H9 (cell line): ENCODE measurements around the gene KCNQ2. TPM values are rescaled to one million over a fixed set of nuclear protein-coding genes. Genes with fewer than 3 reads are reported as not detected.
A peak's percentile ranks its signal among the peaks of the same experiment; 100 is the strongest.

Experiments used
- DNase-seq: peaks from one replicate; pipeline ENCODE4 v3.0.0-alpha.2; 2017
- H2AFZ ChIP-seq: one replicate; pipeline ENCODE4 v1.6.1; 2013; ENCODE audit warnings: mild to moderate bottlenecking, low read length, control low read depth, moderate library complexity
- H2AK5ac ChIP-seq: 2 replicates; pipeline ENCODE4 v1.6.1; 2013; ENCODE audit warnings: low read length, control low read depth, mixed read lengths; ENCODE audit not compliant: insufficient read length
- H2BK120ac ChIP-seq: one replicate; pipeline ENCODE4 v1.6.1; 2013; ENCODE audit warnings: low read depth, mild to moderate bottlenecking, low read length, control low read depth, inconsistent platforms; ENCODE audit not compliant: poor library complexity, severe bottlenecking
- H2BK12ac ChIP-seq: 2 replicates; pipeline ENCODE4 v1.6.1; 2013; ENCODE audit warnings: low read length, control low read depth, mixed read lengths, low read depth; ENCODE audit not compliant: insufficient read length
- H2BK15ac ChIP-seq: 2 replicates; pipeline ENCODE4 v1.6.1; 2013; ENCODE audit warnings: low read depth, low read length, control low read depth
- H2BK20ac ChIP-seq: one replicate; pipeline ENCODE4 v1.6.1; 2013; ENCODE audit warnings: low read depth, mild to moderate bottlenecking, low read length, control low read depth, inconsistent platforms; ENCODE audit not compliant: poor library complexity, severe bottlenecking
- H2BK5ac ChIP-seq: 2 replicates; pipeline ENCODE4 v1.6.1; 2013; ENCODE audit warnings: low read length, control low read depth, mixed read lengths; ENCODE audit not compliant: insufficient read length
- H3K14ac ChIP-seq: 2 replicates; pipeline ENCODE4 v1.6.1; 2013; ENCODE audit warnings: low read length, control low read depth; ENCODE audit not compliant: insufficient read depth
- H3K18ac ChIP-seq: 2 replicates; pipeline ENCODE4 v1.6.1; 2013; ENCODE audit warnings: low read depth, mild to moderate bottlenecking, mixed read lengths, low read length, control low read depth; ENCODE audit not compliant: insufficient read length
- H3K23ac ChIP-seq: 2 replicates; pipeline ENCODE4 v1.6.1; 2013; ENCODE audit warnings: low read length, control low read depth, mixed read lengths, low read depth; ENCODE audit not compliant: insufficient read length
- H3K23me2 ChIP-seq: 2 replicates; pipeline ENCODE4 v1.6.1; 2013; ENCODE audit warnings: low read depth, mild to moderate bottlenecking, mixed read lengths, low read length, control low read depth; ENCODE audit not compliant: insufficient read length, poor library complexity, severe bottlenecking
- H3K27ac ChIP-seq: 2 replicates; pipeline ENCODE4 v1.5.1; 2013; ENCODE audit warnings: low read length, control low read depth, mixed read lengths, low read depth; ENCODE audit not compliant: insufficient read length
- H3K27me3 ChIP-seq: 2 replicates; pipeline ENCODE4 v1.6.1; 2013; ENCODE audit warnings: low read length, control low read depth, inconsistent platforms; ENCODE audit not compliant: insufficient read depth
- H3K4ac ChIP-seq: 2 replicates; pipeline ENCODE4 v1.6.1; 2013; ENCODE audit warnings: low read depth, mild to moderate bottlenecking, control low read depth, inconsistent platforms, low read length, moderate library complexity
- H3K4me1 ChIP-seq: 2 replicates; pipeline ENCODE4 v1.6.1; 2013; ENCODE audit warnings: low read length, control low read depth, inconsistent platforms; ENCODE audit not compliant: insufficient read depth
- H3K4me2 ChIP-seq: 2 replicates; pipeline ENCODE4 v1.6.1; 2013; ENCODE audit warnings: low read length, control low read depth, mixed read lengths; ENCODE audit not compliant: insufficient read length, insufficient read depth
- H3K56ac ChIP-seq: 2 replicates; pipeline ENCODE4 v1.6.1; 2013; ENCODE audit warnings: low read depth, mild to moderate bottlenecking, mixed read lengths, low read length, control low read depth; ENCODE audit not compliant: insufficient read length
- H3K79me1 ChIP-seq: 2 replicates; pipeline ENCODE4 v1.6.1; 2013; ENCODE audit warnings: low read depth, mild to moderate bottlenecking, moderate library complexity, low read length, control low read depth, inconsistent platforms; ENCODE audit not compliant: insufficient read depth, poor library complexity, severe bottlenecking
- H3K79me2 ChIP-seq: 2 replicates; pipeline ENCODE4 v1.6.1; 2013; ENCODE audit warnings: low read length, control low read depth, inconsistent platforms; ENCODE audit not compliant: insufficient read depth
- H3K9ac ChIP-seq: 2 replicates; pipeline ENCODE4 v1.6.1; 2013; ENCODE audit warnings: low read length, control low read depth, mixed read lengths; ENCODE audit not compliant: insufficient read length; ENCODE audit errors: extremely low read depth
- H3K9me3 ChIP-seq: one replicate; pipeline ENCODE4 v1.6.1; 2013; ENCODE audit warnings: low read depth, low read length, inconsistent platforms; ENCODE audit not compliant: control insufficient read depth
- H3T11ph ChIP-seq: one replicate; pipeline ENCODE4 v1.6.1; 2013; ENCODE audit warnings: mild to moderate bottlenecking, low read length, control low read depth, inconsistent platforms
- H4K20me1 ChIP-seq: one replicate; pipeline ENCODE4 v1.6.1; 2013; ENCODE audit not compliant: control insufficient read depth, insufficient read length, insufficient read depth
- H4K5ac ChIP-seq: 2 replicates; pipeline ENCODE4 v1.6.1; 2013; ENCODE audit warnings: low read depth, mild to moderate bottlenecking, mixed read lengths, low read length, control low read depth; ENCODE audit not compliant: insufficient read length
- H4K8ac ChIP-seq: replicated peaks from 2 replicates; pipeline ENCODE4 v1.6.1; 2013; ENCODE audit warnings: low read length, control low read depth, mixed read lengths, low read depth; ENCODE audit not compliant: insufficient read length
- H4K91ac ChIP-seq: 2 replicates; pipeline ENCODE4 v1.6.1; 2013; ENCODE audit warnings: low read depth, mild to moderate bottlenecking, moderate library complexity, mixed read lengths, low read length, control low read depth; ENCODE audit not compliant: insufficient read length
- H3K27ac Mint-ChIP-seq, 3 experiments: 2 replicates in 2 of 3; 3 replicates in 1 of 3; pipeline ENCODE4 v1.8.0; 2020 to 2021; ENCODE audit warnings: mixed read lengths in 3 of 3, mild to moderate bottlenecking in 1 of 3, moderate library complexity in 1 of 3
- H3K27me3 Mint-ChIP-seq: 2 replicates; pipeline ENCODE4 v1.8.0; 2021; ENCODE audit warnings: low read depth, mild to moderate bottlenecking, moderate library complexity, mixed read lengths
- H3K36me3 Mint-ChIP-seq, 3 experiments: 2 replicates in 2 of 3; 3 replicates in 1 of 3; pipeline ENCODE4 v1.8.0; 2020 to 2021; ENCODE audit warnings: low read depth in 3 of 3, mixed read lengths in 3 of 3; ENCODE audit not compliant: insufficient read depth in 1 of 3
- H3K4me1 Mint-ChIP-seq, 2 experiments: 2 replicates each; pipeline ENCODE4 v1.8.0; 2020; ENCODE audit warnings: mixed read lengths in 2 of 2
- H3K4me3 Mint-ChIP-seq, 2 experiments: 2 replicates in 1 of 2; 3 replicates in 1 of 2; pipeline ENCODE4 v1.8.0; 2020 to 2021; ENCODE audit warnings: mild to moderate bottlenecking in 2 of 2, mixed read lengths in 2 of 2, moderate library complexity in 1 of 2
- H3K9me3 Mint-ChIP-seq, 2 experiments: 2 replicates in 1 of 2; 3 replicates in 1 of 2; pipeline ENCODE4 v1.8.0; 2020; ENCODE audit warnings: mild to moderate bottlenecking in 2 of 2, mixed read lengths in 2 of 2, moderate library complexity in 1 of 2
- CTCF ChIP-seq: fragments of 200-600 bp; sonication (generic); conservative IDR thresholded peaks from 3 replicates; pipeline ENCODE4 v1.8.0; 2021; ENCODE audit warnings: antibody characterized with exemption, mild to moderate bottlenecking
- WGBS: extraction: QIAGEN DNeasy Blood & Tissue Kit; methylation state at CpG from one replicate; pipeline ENCODE4 v1.1.7; 2013; ENCODE audit warnings: missing lambda C conversion rate, low lambda C conversion rate, mixed read lengths; ENCODE audit not compliant: insufficient read length; ENCODE audit errors: extremely low coverage; 5-methylcytosine and 5-hydroxymethylcytosine counted together
- total RNA-seq: library from RNA; stranded (reverse); gene quantifications from 2 replicates; pipeline ENCODE4 v1.2.1, GENCODE V29; 2021

Gene KCNQ2
- total RNA-seq, 1 experiment from 2014 or later, result 69.2 TPM

DNA sequence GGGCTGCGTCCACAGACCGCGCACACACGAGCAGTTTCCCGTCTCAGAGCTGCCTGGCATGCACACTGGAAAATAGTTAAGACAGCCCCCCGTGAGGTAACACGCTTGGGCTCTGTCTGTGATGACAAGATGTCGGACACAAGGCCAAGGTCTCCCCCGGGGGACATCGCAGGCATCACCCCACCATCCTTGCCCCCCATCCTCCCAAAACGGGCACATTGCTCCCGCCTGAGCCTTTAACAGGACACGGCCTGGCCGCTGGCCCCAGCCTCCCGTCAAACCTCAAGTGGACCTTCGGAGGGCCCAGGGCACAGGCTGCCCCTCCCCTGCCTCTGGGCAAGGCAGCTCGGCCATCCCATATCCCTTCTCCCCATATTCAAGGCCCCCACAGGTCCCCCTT lies 5.6 kb downstream of the KCNQ2 start:
- Histone ChIP-seq H3K9me3 (no peaks in the 10 kb centered on the region), H4K5ac (no peak overlapping the region), H2BK20ac (no peak overlapping the region), H3K79me2 (peaks cover 10% of the 10 kb centered on the region; the same call in 1 of the 2 replicates), H3K23me2 (no peaks in the 10 kb centered on the region), H4K91ac (no peak overlapping the region), H3K14ac (no peak overlapping the region; the same call in 1 of the 2 replicates), H3K56ac (no peak overlapping the region), H3K27ac (no peak overlapping the region), H2BK12ac (no peak overlapping the region), H4K8ac (no peak overlapping the region), H2BK15ac (no peak overlapping the region), H3K23ac (no peak overlapping the region), H3K18ac (no peak overlapping the region), H3K27me3 (no peaks in the 10 kb centered on the region), H3K9ac (no peak overlapping the region), H2AK5ac (no peak overlapping the region), H2BK120ac (no peak overlapping the region), H3K4me2 (no peak overlapping the region), H3K4ac (no peak overlapping the region), H3T11ph (no peak overlapping the region), H2BK5ac (no peak overlapping the region), H3K4me1 (no peaks in the 10 kb centered on the region), H3K79me1 (no peaks in the 10 kb centered on the region), H2AFZ (no peak overlapping the region), H4K20me1 (no peaks in the 10 kb centered on the region)
- peaks cover 0 to 10% (median 0%) of the 10 kb centered on the region in 3 experiments; a peak in 2 of 7 replicates for H3K36me3 Mint-ChIP-seq
- H3K4me3 Mint-ChIP-seq, result no peak overlapping the region
- DNase-seq, result no peak
- no peaks in the 10 kb centered on the region; the same call in 1 of the 2 replicates for H3K27me3 Mint-ChIP-seq
- H3K4me1 Mint-ChIP-seq, result peaks cover 24 to 41% of the 10 kb centered on the region in 2 experiments
- TF ChIP-seq CTCF, result no peak
- no peaks in the 10 kb centered on the region for H3K9me3 Mint-ChIP-seq
- H3K27ac Mint-ChIP-seq, result peak overlapping the region in 2 of 3 experiments; percentile 49; a peak in 2 of 7 replicates
- no CpG with 5 or more reads among the region's 17 CpGs for WGBS
